HL-60 (cell line): ENCODE results near the gene ARHGAP24.

Experiments
- DNase-seq, 2 experiments: peaks; one replicate each; pipeline ENCODE4 v3.0.0-alpha.2; 2010 to 2020; ENCODE audit warnings: low read depth in 1 of 2, low spot score in 1 of 2
- H3K27ac ChIP-seq: fragments of 250-450 bp; sonication (Bioruptor Pico); replicated peaks from 2 replicates; pipeline ENCODE4 v1.5.1; 2020; ENCODE audit warnings: mild to moderate bottlenecking, moderate library complexity
- H3K27me3 ChIP-seq: fragments of 250-450 bp; sonication (Bioruptor Pico); 2 replicates; pipeline ENCODE4 v1.5.1; 2021; ENCODE audit warnings: mild to moderate bottlenecking, moderate library complexity; ENCODE audit not compliant: insufficient read depth, poor library complexity, severe bottlenecking
- H3K4me3 ChIP-seq: replicated peaks from 2 replicates; pipeline ENCODE4 v1.5.1; 2011; ENCODE audit warnings: mild to moderate bottlenecking, control low read depth, low read length; ENCODE audit not compliant: insufficient read depth
- GABPA ChIP-seq: IDR thresholded peaks from 2 replicates; pipeline ENCODE4 v1.6.1; 2012; ENCODE audit warnings: low read depth
- POLR2AphosphoS5 ChIP-seq: IDR thresholded peaks from 2 replicates; pipeline ENCODE4 v1.6.1; 2012; ENCODE audit warnings: low read depth
- SPI1 ChIP-seq: IDR thresholded peaks from 2 replicates; pipeline ENCODE4 v1.6.1; 2012; ENCODE audit warnings: low read depth, mild to moderate bottlenecking, borderline replicate concordance
- TF ChIP-seq, protein P1 (sequence below): IDR thresholded peaks from one replicate; pipeline ENCODE4 v1.5.1; 2011; ENCODE audit warnings: low read length, control low read depth, inconsistent platforms; ENCODE audit not compliant: insufficient read depth
- TF ChIP-seq, protein P2 (sequence below): IDR thresholded peaks from 2 replicates; pipeline ENCODE4 v1.6.1; 2012; ENCODE audit warnings: low read depth; ENCODE audit not compliant: insufficient replicate concordance

Gene ARHGAP24

DNA sequence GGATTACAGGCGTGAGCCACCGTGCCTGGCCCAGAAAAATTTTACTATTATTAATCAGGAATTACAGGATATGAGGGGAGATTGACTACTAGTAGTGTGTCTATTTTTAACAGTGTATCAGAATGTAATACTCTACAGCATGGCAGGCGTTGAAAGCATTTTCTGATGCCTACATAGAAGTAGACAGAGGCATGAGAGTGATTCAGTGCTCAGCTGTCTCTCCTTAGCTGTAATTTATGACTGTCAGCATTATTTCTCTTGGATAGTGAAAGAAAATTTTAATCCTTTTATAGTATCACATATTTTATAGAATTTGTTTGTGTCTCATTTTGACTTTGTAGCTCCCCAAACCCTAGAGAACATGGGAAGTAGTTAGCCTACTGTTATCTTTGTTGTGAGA lies 20.7 kb downstream of the ARHGAP24 start:
- Histone ChIP-seq H3K27ac (no peak overlapping the region), H3K4me3 (no peak overlapping the region)
- DNase-seq, result no peak

DNA sequence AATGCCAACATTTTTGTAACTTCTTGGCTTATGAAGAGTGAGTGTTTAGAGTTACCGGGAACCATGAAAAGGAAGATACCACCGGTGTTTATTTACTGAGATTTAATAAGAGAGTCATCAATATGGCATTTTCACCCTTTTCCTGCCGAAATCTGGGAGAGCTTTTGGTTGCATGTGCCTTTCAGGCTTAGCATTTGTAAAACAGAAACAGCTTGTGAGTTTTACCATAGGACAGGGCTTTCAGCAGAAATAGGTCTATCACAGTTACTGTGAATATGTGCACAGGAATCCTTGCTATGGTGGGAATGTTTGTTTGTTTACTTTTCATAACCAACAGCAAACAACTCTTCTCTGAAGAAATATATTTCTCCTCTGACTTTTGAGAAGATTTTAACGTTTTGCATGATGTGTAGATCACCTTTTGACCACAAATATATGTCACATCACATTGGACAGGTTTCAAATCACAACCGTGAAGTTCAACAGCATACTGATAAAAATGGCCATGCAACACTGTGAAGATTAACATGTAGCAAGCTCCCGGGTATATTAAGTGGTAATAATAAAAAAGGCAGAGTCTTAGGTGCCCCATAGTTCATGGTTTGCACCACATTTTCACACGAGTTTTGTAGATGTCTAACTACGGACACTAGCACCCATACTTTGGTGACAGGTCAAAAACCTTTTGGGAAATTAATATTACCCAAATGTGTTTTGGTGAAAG lies 21.3 kb downstream of the ARHGAP24 start:
- no peak for DNase-seq
- H3K4me3 ChIP-seq, result no peak overlapping the region
- no peaks in the 10 kb centered on the region for H3K27me3 ChIP-seq
- no peak overlapping the region for H3K27ac ChIP-seq
- TF ChIP-seq SPI1 (no peak), POLR2AphosphoS5 (no peak), GABPA (no peak)
- TF ChIP-seq, protein P1, sequence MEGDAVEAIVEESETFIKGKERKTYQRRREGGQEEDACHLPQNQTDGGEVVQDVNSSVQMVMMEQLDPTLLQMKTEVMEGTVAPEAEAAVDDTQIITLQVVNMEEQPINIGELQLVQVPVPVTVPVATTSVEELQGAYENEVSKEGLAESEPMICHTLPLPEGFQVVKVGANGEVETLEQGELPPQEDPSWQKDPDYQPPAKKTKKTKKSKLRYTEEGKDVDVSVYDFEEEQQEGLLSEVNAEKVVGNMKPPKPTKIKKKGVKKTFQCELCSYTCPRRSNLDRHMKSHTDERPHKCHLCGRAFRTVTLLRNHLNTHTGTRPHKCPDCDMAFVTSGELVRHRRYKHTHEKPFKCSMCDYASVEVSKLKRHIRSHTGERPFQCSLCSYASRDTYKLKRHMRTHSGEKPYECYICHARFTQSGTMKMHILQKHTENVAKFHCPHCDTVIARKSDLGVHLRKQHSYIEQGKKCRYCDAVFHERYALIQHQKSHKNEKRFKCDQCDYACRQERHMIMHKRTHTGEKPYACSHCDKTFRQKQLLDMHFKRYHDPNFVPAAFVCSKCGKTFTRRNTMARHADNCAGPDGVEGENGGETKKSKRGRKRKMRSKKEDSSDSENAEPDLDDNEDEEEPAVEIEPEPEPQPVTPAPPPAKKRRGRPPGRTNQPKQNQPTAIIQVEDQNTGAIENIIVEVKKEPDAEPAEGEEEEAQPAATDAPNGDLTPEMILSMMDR, result no peak
- TF ChIP-seq, protein P2, sequence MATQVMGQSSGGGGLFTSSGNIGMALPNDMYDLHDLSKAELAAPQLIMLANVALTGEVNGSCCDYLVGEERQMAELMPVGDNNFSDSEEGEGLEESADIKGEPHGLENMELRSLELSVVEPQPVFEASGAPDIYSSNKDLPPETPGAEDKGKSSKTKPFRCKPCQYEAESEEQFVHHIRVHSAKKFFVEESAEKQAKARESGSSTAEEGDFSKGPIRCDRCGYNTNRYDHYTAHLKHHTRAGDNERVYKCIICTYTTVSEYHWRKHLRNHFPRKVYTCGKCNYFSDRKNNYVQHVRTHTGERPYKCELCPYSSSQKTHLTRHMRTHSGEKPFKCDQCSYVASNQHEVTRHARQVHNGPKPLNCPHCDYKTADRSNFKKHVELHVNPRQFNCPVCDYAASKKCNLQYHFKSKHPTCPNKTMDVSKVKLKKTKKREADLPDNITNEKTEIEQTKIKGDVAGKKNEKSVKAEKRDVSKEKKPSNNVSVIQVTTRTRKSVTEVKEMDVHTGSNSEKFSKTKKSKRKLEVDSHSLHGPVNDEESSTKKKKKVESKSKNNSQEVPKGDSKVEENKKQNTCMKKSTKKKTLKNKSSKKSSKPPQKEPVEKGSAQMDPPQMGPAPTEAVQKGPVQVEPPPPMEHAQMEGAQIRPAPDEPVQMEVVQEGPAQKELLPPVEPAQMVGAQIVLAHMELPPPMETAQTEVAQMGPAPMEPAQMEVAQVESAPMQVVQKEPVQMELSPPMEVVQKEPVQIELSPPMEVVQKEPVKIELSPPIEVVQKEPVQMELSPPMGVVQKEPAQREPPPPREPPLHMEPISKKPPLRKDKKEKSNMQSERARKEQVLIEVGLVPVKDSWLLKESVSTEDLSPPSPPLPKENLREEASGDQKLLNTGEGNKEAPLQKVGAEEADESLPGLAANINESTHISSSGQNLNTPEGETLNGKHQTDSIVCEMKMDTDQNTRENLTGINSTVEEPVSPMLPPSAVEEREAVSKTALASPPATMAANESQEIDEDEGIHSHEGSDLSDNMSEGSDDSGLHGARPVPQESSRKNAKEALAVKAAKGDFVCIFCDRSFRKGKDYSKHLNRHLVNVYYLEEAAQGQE, result no peak

More for the DNA sequence above, 20.7 kb downstream of the ARHGAP24 start:
- TF ChIP-seq GABPA, result no peak
- TF ChIP-seq POLR2AphosphoS5, result no peak
- TF ChIP-seq, protein P2, result no peak
- TF ChIP-seq SPI1, result no peak
- TF ChIP-seq, protein P1, result no peak
- H3K27me3 ChIP-seq, result no peaks in the 10 kb centered on the region

DNA sequence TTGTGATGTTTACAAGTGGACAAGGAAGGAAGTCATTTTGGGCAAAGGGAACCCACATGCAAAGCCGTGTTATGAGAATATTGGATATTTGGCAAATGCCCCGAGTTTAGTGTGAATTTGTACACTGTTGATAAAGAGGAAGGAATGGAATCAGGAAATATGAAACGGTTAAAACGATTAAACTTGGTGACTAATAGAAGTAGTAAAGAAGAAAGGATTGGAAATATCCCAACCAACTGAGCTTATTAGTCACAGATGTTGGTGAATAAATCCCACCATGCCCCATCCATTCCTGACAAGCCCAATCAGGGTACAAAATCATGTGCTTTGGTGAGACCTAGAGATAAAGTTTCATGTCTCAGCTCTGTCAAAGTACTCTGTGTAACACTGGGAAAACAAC lies 22.0 kb downstream of the ARHGAP24 start:
- TF ChIP-seq, protein P2, result no peak
- no peak for TF ChIP-seq SPI1
- TF ChIP-seq, protein P1, result no peak
- no peak for TF ChIP-seq POLR2AphosphoS5
- no peak for TF ChIP-seq GABPA
- Histone ChIP-seq H3K27ac (no peak overlapping the region; the same call in 1 of the 2 replicates), H3K4me3 (no peak overlapping the region), H3K27me3 (no peaks in the 10 kb centered on the region)
- DNase-seq, result no peak
